HG03064 (cell line): Measurements from ENCODE around the gene MYEF2.

Experiments used
- ATAC-seq: cut with Tn5 transposase; IDR thresholded peaks from one replicate; pipeline ENCODE4 v1.9.1; 2021; ENCODE audit warnings: low read depth; ENCODE audit not compliant: unreplicated experiment

The MYEF2 gene

DNA sequence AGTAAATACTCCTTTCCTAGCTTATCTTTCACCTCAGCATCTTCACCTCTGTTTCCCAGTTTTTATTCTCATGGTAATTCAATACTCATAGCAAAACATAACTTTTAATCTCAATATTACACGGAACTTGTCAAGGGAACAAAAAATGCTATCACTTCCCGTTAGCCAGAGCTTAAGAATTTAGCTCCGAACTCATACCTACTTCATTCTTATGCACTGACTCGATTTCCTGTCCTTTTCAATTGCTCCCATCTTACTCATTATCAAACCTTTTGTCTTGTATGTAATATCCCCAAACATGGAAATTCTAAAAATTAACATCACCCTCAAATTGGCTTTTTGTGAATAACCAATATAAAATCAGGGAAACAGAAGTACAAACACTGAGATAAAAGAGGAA, 28.2 kb downstream of the MYEF2 start:
- no peak for ATAC-seq

DNA sequence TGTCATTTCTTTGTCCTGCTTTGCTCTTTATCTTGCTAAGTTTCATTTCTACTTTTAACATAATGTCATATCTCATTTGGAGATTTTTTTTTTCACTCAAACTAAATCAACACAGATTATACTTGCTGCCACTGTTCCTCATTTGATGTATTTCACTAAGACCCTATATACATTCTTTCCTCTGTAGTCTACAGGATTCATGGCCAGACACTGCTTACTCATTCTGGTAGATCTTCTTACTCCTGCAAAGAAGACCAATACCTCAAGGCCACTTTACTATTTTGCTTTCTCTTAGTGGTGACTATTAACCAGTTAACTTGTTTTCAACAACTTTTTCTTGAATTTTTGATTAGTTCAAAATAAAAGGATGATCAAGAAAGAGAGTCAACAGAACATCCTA, 30.7 kb downstream of the MYEF2 start:
- ATAC-seq = no peak

DNA sequence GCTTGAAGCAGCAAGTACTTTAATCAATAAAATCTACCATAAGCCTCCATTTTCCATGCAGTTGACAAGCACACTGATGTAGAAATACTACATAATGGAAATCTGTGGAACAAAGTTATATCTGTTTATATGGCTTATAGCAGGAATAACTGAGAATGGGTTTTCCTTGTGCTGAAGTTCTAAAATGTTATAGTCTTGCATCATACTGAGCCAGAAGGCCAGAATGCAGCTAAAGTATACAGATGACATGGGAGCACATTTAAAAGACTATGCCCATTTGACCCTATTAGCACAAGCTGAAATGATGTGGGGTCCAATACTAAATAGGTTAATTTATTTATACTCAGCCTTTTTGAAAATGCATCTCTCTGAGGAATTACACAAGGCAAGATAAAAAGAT, 32.2 kb downstream of the MYEF2 start:
- ATAC-seq = no peak

DNA sequence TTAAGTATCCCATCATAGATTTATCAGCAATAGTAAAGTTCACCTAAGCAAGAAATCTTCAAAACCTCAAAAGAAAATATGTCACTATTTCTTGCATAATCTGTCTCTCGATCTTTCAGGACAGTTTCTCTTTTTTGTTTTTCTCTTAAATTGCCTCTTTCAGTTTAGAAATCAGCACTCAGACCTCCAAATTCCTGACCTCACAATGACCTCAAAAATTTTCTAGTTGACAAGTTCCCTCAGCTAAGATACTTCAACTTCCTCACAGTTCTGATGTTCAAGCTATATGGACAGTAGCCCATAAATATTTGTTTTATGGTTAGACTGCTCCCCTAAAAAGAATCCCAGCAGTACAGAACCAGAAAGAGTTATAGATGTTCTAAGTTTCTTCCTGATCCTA, 33.2 kb downstream of the MYEF2 start:
- peak; percentile 73 for ATAC-seq

DNA sequence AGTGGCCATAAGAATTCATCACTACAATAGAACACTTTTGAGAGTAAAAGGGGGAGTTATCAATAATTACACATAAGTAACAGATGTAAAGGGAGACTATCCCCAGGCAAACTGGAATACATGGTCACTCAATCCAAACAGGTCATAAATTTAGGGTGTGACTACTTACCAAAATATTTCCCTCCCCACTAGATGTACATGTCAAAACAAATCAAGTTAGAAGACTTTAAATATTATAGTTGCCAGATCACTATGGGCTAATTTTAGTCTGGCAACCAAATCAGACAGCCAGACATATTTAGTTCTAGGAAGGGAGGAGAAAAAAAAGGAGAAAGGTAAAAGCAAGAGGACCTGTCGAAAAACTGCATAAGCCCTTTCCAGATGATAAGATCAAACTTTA, 34.2 kb downstream of the MYEF2 start:
- ATAC-seq = no peak

DNA sequence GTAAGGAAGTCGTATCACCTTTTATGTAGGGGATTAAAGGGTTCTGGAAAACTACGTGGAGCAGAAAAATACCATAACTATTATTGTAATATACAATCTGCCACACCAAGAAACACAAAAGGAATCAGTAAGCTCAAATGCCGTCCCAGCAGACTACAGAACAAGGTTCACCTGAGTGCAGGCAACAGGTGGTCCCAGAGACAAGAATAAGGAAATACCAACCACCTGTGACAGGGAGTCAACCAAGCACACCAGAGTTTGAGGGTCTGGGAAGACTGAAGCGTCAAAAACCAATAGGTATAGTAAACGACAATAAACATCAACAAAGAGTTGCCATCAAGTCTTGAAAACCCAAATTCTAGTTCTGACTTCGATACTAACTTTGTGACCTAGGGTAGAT, 45.2 kb downstream of the MYEF2 start:
- no peak for ATAC-seq

DNA sequence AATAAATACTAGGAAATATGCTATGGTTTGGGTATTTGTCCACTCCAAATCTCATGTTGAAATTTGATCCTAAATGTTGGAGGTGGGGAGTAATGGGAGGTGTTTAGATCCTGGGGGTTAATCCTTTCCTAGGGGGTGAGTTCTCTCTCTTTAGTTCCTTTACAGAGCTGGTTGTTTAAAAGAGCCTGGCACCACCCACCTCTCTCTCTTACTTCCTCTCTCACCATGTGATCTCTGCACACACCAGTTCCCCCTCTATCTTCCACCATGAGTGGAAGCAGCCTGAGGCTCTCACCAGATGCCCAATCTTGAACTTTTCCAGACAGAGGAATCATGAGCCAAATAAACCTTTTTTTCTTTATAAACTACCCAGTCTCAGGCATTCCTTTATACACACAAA, 46.8 kb downstream of the MYEF2 start:
- ATAC-seq = no peak

DNA sequence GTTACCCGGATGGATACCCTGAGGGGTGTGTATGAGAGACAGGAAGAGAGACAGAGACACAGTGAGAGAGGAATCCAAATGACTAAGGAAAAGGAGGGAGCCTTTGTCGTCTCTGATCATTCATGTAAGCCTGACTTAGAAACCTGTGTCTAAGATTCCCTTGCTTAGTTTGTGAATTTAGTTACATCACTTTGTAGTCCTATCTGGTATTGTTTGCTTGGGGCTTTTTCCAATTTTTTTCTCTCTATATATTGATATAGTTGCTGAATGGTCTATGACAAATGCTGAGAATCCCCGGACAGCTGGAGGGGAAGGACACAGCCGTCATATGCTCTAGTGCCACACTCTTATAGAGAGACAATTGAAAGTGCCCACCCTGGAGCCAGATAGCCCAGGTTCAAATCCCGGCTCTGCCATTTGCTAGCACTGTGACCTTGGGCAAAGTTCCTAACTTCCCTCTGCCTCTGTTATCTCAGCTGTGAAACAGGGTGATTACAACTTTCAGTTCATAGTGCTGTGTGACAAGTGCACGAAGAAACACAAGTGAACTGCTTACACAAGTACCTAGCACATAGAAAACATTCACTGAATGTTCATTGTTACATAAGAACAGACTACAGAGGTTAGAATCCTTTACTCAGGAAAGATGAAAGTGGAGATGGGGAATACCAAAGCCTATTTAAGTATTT, 51.3 kb downstream of the MYEF2 start:
- ATAC-seq = no peak

DNA sequence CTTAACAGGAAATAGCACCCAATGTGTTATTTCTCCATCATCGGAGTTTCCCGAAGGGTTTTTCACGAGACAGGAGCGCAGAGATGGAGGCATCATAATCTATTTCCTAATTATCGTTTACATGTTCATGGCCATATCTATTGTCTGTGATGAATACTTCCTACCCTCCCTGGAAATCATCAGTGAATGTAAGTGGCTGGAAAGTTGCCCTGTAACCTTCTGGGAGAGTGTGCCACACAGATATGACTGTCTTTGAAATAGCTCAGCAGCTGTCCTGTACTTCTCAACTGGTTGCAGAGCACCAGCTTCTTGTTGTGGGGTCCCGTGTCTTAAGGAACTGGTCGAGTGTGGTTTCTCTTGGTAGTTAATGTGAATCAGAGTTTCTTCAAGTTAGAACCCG, 56.2 kb downstream of the MYEF2 start:
- ATAC-seq = no peak

DNA sequence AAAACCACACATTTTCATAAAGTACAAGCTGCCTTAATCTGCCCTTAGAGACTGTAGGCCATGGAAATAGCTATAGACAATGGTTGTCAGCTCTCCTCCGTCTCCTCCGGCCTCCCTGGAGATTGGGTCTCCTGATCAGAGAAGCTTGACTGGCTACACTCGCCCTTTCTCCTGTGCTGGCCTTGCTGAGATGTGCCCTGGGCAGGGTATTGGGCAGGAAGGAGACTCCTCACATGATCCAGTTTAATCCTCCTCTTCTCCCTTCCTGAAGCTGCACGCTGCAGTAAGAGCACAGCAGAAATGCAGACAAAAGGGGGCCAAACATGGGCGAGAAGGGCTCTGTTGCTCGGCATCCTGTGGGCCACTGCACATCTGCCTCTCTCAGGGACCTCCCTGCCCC, 57.4 kb downstream of the MYEF2 start, which contains the start of gene SLC24A5:
TSS of gene SLC24A5 (plus strand) at position 246 of the 400 bp plus-strand sequence. CDS start at position 301, 55 bp downstream.
- no peak for ATAC-seq

DNA sequence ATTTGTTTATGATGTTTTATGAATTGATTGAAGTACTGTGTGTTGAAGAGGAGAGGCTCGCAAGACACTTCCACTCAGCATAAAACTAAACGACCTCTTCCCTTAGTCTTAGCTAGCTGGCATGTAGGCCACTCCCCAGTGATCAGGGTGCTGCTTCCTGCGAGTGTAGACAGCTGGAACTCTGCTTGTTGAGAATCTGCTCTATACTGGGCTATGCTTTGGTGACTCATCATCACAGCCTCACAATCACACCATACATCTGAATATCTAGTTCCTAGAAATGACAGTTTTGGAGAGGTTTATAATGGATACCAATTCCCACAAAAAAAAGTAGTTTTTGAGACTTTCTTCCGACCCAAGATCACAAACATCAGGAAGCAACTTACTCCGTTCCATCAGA, 58.8 kb downstream of the MYEF2 start:
- ATAC-seq = no peak

DNA sequence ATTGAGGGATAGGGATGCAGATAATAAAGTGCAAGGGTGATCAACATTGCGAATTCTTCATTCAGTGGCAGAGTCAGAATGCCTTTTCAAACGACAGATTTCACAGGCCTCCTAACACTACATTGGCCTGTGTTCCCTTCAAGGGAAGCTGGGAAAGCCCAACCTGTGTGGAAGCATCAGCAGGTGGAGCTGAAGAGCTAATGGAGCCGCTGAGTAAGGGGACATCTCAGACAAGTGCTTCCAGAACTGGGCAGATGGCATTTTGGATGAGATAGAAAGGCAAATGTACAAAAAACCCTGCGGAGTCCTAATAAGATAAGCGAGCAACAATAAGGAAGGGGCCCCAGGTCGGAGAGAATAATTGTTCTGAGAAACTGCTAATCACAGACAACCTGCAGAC, 65.9 kb downstream of the MYEF2 start:
- ATAC-seq = no peak

DNA sequence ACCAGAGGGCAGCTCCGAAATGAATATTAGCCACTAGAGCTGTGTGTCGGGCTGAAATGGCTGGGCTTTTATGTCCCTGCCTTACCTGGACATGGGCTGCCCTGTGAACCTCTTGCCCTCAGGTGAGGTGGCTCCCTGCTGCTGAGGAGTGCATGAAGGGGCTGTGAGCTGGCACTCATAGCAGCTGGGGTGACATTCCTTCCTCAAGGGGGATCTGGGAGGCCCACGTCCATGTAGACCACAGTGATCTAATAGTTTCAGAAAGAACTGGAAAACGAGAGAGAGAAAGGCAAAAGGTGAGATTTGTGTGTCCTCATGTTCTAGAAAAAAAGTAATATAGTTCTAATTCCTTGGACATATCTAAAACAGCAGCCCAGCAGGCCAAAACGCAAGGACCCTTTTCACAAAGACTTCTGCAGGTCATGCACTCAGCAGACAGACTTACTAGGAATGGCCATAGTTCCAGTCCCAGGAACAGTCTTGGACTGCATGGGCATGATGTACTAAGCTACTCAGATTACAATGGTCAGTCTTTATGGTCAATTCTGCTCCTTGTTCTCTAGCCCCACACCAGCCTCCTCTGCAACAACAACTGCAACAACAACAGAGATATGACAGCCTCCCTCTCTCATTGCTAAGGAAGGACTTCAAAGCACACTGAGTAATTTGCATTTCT, 68.1 kb downstream of the MYEF2 start:
- ATAC-seq = no peak

DNA sequence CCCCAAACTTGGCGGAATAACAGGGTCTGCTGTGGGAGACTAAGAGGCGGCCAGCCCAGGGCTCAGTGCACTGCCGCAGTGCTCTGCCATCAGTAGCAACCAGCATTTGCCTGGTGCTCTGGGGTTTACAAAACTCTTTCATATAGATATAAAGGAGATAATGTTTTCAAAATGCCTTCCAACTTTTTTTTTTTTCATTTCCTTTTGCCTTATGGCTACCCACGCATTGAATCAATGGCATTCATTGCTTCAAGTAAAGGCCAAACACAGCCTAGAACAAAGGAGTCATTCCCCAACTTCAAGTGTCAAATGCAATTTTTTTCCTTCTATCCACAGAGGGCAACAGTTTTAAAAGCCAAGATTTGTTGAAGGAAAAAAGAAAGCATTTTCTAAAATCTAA, 68.9 kb downstream of the MYEF2 start:
- no peak for ATAC-seq

DNA sequence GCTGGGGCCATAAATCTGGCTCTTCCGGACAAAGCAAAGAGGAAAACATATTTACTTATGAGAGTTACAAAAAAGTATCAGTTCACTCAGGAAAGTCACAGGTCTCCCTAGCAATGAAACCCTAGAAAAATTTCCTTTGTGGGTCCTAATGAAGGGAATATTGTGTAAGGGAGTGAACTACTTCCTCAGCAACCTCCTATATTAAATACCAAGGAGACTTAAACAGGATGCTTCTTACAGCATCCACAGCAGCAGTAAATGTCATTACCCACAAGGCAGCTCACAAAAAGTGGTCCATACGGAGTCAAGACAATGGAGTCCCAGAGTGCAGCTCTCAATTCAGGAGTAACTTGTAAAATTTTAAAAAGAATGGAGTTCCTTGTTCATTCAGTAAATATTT, 72.2 kb downstream of the MYEF2 start:
- ATAC-seq = no peak

DNA sequence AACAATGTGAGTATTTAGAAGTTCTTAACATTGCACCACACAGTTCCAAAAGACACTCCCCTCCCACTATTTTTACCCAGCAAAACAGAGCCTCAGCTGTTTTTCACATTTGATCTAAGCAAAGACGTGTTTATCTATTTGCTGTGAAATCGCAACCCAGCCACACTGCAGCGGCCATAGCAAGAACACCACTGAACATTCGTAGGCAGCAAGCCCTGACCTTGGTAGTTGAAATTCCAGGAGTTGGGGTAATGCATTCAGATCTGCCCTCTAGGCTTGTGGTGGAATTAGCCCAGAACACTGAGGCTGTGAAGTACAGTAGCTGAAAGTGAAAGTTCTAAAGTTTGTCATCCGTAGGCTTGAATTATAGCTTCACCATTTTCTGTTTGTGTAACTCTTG, 74.4 kb downstream of the MYEF2 start:
- no peak for ATAC-seq

DNA sequence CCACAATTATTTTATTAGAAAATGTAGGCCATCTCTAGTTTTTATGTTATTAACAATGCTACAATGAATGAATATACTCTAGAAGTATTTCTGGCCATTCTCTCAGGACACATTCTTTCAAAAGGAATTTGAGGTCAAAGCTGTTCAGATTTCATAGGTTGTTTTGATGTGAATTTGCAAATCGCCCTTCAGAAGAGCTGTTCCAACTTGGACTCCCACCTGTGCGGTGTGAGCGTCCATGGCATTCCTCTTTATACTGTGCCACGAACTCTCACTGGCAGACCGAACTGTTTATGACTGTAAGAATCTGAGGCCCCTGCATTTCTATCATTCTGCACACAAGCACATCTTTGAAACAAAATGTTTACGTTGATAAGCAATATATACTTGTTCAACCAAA, 75.9 kb downstream of the MYEF2 start:
- ATAC-seq = no peak

DNA sequence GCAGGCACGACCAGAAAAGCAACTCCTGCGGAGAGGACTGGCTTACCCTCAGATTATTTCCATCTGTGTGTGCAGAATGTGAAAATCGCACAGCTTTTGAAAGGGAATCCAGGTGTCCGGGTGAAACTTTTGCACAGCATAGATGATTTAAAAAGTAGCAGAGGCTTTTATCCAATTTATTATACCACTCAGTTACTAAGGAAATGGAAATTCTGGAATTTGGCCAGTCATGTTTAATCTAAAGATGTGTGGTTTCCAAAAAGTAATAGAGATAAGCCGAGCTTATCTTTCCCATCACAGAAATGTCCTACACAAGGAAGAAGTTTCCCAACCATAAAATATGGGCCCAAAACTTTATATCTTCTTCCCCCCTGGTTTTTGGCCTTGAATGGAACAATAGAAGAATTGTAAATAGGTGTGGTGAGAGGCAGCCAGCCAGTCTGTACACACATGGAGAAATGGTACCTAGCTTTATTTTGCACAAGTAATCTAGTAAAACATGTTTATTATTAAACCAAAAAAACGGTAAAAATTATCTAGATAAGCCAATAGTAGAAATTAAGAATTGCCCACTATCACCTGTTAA, 76.6 kb downstream of the MYEF2 start:
- ATAC-seq = no peak

DNA sequence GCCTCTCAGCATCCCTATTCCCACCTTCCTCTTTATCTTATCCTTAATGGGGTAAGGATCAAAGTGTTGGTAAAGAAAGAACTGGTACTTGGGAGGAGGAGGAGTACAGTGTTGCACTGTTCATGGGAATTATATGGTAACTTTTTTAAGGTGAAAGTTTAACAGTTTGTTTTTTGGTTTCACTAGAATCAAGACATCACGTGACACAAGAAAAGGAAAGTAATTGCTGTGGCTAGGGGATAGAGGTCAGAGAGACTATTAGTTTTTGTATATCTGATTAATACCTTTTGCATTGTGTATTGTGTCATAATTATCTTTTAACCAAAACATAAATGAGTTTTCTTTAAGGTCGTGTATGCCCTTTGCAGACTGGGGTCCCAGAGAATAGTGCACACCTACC, 80.8 kb downstream of the MYEF2 start:
- no peak for ATAC-seq

DNA sequence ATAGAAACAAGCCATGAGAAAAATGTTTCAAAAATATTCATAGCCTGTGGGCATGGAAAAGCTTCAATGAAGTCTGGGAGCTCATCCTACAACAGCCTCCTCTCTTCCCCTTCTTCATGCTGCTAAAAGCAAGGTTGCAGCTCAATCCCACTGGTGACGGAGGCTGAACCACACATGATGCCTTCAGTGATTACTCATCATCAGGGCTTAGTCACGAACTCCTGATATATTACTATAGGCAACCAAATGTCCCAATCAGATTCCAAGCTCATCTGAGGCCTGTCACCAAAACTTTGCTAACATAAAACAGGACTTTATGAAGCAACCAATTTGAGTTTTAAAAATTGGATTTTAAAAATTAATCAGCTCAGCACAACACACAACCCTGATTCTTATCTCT, 81.3 kb downstream of the MYEF2 start:
- ATAC-seq = no peak

DNA sequence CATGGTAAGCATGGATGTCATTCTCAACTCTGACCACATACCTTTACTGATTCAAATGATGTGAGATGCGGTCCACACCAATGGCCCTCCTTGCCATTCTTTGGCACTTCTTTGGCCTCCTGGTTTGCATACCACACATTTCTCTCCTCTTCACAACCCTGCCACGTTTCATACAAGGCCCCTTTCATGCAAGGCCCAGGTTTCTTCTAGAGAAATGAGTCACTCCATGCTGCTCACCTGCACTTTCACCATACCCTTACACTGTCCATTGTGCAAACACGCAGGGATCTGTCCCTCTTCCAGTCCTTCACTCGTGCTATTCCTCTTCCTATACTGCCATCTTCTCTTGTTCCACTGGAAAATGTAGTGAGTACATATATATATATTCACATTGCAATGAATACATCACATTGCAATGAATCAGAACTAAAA, 81.7 kb downstream of the MYEF2 start:
- ATAC-seq = peak; percentile 78

DNA sequence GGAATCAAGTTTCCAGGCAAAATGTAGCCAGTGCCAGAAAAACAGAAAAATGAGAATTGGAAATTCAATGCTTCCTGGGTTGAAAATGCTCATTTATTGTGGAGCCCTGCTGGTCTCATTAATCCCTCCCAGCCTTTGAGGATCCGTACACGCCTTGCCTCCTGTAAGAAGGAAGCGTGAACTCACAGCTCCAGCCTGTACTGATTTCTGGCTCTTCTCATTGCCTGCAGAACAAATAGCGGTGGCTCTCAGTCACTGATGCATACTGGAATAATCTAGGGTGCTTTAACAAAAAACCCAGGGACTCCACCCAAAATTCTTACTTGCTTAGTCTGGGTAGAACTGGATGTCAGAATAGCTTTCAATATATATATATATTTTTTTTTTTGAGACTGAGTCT, 86.6 kb downstream of the MYEF2 start:
- ATAC-seq = no peak
